BJ (cell line): Measurements from ENCODE around the gene ZNF124. TPM values are rescaled to one million over a fixed set of nuclear protein-coding genes. Genes with fewer than 3 reads are reported as not detected.

Experiments used
- CTCF ChIA-PET: fragments of 350-600 bp; formaldehyde crosslinking; extraction: SDS; loops from one replicate; lab custom pipeline; 2021; ENCODE audit warnings: antibody characterized with exemption, inconsistent platforms; lab: Yijun Ruan, JAX
- POLR2A ChIA-PET: fragments of 300-600 bp; sonication (Branson Sonifier 250); formaldehyde crosslinking; extraction: SDS; loops from one replicate; lab custom pipeline; 2021; ENCODE audit warnings: antibody characterized with exemption; lab: Charles Lee
- DNase-seq: peaks from one replicate; pipeline ENCODE4 v3.0.0-alpha.2; 2011; ENCODE audit warnings: low read depth
- H3K27me3 ChIP-seq: 2 replicates; pipeline ENCODE4 v1.6.0; 2011; ENCODE audit warnings: low read length; ENCODE audit not compliant: control insufficient read depth, insufficient read depth
- H3K36me3 ChIP-seq: 2 replicates; pipeline ENCODE4 v1.5.1; 2011; ENCODE audit warnings: low read length; ENCODE audit not compliant: control insufficient read depth, insufficient read depth
- H3K4me3 ChIP-seq: 2 replicates; pipeline ENCODE4 v1.5.1; 2011; ENCODE audit warnings: low read depth, mild to moderate bottlenecking, control low read depth, low read length
- polyA plus RNA-seq: library from polyadenylated mRNA; depleted of rRNA; stranded (reverse); fragments of >200 nt; gene quantifications from 2 replicates; pipeline ENCODE4 v1.2.3, GENCODE V29; 2011
- TF ChIP-seq, protein P1 (sequence below): IDR thresholded peaks from 2 replicates; pipeline ENCODE4 v1.5.1; 2011; ENCODE audit warnings: low read depth, mild to moderate bottlenecking, control low read depth, inconsistent platforms, low read length, moderate library complexity; ENCODE audit not compliant: insufficient read depth

Gene ZNF124
- polyA plus RNA-seq, 1 experiment, result 1.5 TPM

DNA sequence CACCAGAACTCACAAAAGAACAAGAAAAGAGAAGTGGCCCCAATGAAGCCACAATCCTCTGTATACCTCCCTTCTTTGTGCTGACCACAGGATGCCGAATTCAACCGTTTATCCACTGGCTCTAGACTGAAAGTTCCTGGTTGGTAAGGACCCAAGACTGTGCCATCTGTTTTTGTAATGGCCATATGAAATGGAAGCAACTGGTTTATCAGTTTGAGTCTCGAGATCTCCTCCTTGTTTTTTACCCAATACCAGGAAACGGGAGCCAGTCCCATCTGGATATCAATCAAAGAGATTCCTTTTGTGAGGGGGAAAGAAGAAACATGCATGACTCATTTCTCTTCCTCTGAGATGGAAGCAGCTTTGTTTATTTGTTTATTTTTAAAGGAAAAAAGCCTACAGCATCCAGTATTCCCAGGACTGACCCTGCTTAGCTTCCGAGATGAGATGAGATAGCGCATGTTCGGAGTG lies 32.4 kb upstream of the ZNF124 start:
- peaks cover 5% of the 10 kb centered on the region for H3K36me3 ChIP-seq
- TF ChIP-seq, protein P1, sequence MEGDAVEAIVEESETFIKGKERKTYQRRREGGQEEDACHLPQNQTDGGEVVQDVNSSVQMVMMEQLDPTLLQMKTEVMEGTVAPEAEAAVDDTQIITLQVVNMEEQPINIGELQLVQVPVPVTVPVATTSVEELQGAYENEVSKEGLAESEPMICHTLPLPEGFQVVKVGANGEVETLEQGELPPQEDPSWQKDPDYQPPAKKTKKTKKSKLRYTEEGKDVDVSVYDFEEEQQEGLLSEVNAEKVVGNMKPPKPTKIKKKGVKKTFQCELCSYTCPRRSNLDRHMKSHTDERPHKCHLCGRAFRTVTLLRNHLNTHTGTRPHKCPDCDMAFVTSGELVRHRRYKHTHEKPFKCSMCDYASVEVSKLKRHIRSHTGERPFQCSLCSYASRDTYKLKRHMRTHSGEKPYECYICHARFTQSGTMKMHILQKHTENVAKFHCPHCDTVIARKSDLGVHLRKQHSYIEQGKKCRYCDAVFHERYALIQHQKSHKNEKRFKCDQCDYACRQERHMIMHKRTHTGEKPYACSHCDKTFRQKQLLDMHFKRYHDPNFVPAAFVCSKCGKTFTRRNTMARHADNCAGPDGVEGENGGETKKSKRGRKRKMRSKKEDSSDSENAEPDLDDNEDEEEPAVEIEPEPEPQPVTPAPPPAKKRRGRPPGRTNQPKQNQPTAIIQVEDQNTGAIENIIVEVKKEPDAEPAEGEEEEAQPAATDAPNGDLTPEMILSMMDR, result no peak
- H3K27me3 ChIP-seq, result no peaks in the 10 kb centered on the region
- CTCF ChIA-PET, result no interaction called here
- POLR2A ChIA-PET, result no interaction called here
- DNase-seq, result no peak
- H3K4me3 ChIP-seq, result no peak overlapping the region

DNA sequence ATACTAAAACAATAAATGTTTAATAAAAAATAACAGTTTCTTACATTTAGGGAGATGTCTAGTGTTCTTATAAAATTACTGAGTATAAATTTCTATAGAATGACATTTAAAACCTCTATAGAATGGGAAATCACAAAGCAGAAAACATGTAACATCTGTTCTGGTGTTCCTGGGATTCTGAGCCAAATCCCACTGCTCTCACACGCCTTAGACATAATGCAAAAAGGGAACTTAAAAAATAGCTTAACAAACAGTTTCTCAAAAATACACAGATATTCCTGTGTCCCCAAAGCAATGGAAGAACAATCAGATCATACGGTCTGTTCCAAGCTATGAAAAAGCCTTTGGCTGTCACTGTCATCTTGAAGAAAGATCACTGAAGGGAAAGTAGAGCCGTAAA lies 27.0 kb upstream of the ZNF124 start:
- TF ChIP-seq, protein P1, result no peak
- no peaks in the 10 kb centered on the region for H3K27me3 ChIP-seq
- H3K4me3 ChIP-seq, result no peak overlapping the region
- CTCF ChIA-PET, result no interaction called here
- H3K36me3 ChIP-seq, result peaks cover 8% of the 10 kb centered on the region
- no peak for DNase-seq
- POLR2A ChIA-PET, result no interaction called here

DNA sequence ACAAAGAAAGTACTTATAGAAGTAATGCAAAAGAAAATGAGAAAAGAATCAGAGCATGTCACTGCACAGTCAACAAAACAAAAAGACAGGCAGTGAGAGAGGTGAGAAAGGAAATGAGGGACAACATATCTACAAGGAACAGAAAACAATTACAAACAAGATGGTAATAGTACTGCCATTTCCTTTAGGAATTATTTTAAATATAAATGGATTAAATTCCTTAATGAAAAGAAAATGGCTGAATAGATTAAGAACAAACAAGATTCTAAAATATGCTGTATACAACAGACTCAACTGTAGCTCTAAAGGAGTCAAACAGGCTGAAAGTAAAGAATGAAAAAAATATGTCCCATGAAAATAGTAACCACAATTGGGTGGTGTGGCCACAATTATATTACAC lies 22.1 kb upstream of the ZNF124 start:
- Histone ChIP-seq H3K4me3 (no peak overlapping the region), H3K27me3 (no peaks in the 10 kb centered on the region), H3K36me3 (peaks cover 5% of the 10 kb centered on the region; the same call in 1 of the 2 replicates)
- TF ChIP-seq, protein P1, result no peak
- DNase-seq, result no peak
- CTCF ChIA-PET, result no interaction called here
- POLR2A ChIA-PET, result no interaction called here

DNA sequence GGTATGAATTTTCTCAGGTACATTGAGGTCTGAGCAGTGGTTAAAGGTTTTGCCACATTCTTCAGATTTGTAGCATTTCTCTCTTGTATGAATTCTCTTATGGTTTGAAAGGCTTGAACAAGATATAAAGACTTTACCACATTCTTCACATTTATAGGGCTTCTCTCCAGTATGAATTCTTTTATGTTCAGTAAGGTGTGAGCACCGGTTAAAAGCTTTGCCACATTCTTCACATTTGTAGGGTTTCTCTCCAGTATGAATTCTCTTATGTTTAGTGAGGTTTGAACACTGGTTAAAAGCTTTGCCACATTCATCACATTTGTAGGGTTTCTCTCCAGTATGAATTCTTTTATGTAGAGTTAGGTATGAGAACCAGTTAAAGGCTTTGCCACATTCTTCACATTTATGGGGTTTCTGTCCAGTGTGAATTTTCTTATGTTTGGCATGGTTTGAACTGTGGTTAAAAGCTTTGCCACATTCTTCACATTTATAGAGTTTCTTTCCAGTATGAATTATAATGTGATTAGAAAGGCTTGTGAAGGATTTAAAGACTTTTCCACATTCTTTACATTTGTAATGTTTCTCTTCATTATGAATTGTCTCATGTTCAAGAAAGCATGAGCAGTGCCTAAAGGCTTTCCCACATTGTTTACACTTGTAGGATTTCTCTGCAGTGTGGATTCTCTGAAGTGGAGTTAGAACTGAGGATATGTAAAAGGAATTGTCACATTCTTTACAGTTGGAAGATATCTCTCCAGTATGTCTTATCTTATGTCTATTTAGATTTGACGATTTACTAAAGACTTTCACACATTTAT lies 18.4 kb upstream of the ZNF124 start:
- DNase-seq, result no peak
- TF ChIP-seq, protein P1, result no peak
- Histone ChIP-seq H3K36me3 (peaks cover 2% of the 10 kb centered on the region; the same call in 1 of the 2 replicates), H3K4me3 (no peak overlapping the region), H3K27me3 (no peaks in the 10 kb centered on the region)
- POLR2A ChIA-PET, result no interaction called here
- CTCF ChIA-PET, result no interaction called here

DNA sequence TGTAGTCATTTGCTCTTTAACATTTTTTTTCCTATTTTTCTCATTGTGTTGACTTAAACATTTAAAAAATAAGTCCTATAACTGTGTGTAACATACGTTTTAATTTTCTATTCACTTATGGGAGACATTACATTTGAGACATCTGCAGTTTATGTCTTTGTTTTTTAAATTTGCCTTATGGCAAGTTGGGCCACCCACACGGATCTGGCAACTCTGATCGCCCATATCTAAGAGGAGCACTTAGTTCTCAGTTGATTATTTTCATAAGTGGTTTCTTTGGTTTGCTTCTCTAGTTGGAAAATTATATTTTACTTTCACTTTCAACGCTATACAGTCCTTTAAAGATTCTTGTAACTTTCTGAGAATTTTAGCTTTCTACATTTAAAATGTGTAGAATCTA lies 13.8 kb upstream of the ZNF124 start:
- DNase-seq, result no peak
- no peaks in the 10 kb centered on the region for H3K36me3 ChIP-seq
- ChIA-PET POLR2A (no interaction called here), CTCF (no interaction called here)
- TF ChIP-seq, protein P1, result no peak
- no peak overlapping the region for H3K4me3 ChIP-seq
- no peaks in the 10 kb centered on the region for H3K27me3 ChIP-seq
